ENCODE measurements around the gene C20orf144.

The C20orf144 gene

GRCh38 chr20:33674294-33675135 lies 12.4 kb downstream of the C20orf144 start, which contains the start of gene NECAB3:
Gene NECAB3, minus strand, starts transcription at chr20:33674428. Its CDS starts 76 bp downstream, at chr20:33674352.
- Mint-ChIP-seq H3K4me1 (ENCODE audit: low read depth) (peaks cover 48% of the 10 kb centered on the region), H3K36me3 (ENCODE audit: low read depth) (peaks cover 36% of the 10 kb centered on the region)

GRCh38 chr20:33675136-33675959 lies 13.2 kb downstream of the C20orf144 start:
- Mint-ChIP-seq H3K36me3 (ENCODE audit: low read depth) (peaks cover 31% of the 10 kb centered on the region), H3K9me3 (no peaks in the 10 kb centered on the region), H3K27me3 (ENCODE audit: low read depth) (no peaks in the 10 kb centered on the region), H3K4me1 (ENCODE audit: low read depth) (peaks cover 50% of the 10 kb centered on the region), H3K4me3 (peak overlapping the region; percentile 75), H3K27ac (peak overlapping the region; percentile 76)

More at GRCh38 chr20:33674294-33675135, 12.4 kb downstream of the C20orf144 start, which contains the start of gene NECAB3:
- Mint-ChIP-seq H3K27ac (peak within 1 kb of the TSS; percentile 77), H3K27me3 (ENCODE audit: low read depth) (no peaks in the 10 kb centered on the region), H3K9me3 (no peaks in the 10 kb centered on the region), H3K4me3 (peak within 1 kb of the TSS; percentile 95)

GRCh38 chr20:33676121-33676520 lies 14.0 kb downstream of the C20orf144 start:
- Mint-ChIP-seq H3K9me3 (no peaks in the 10 kb centered on the region), H3K27ac (peak overlapping the region; percentile 57), H3K27me3 (ENCODE audit: low read depth) (no peaks in the 10 kb centered on the region), H3K4me1 (ENCODE audit: low read depth) (peaks cover 58% of the 10 kb centered on the region), H3K4me3 (no peak overlapping the region), H3K36me3 (ENCODE audit: low read depth) (peaks cover 30% of the 10 kb centered on the region)

DNA sequence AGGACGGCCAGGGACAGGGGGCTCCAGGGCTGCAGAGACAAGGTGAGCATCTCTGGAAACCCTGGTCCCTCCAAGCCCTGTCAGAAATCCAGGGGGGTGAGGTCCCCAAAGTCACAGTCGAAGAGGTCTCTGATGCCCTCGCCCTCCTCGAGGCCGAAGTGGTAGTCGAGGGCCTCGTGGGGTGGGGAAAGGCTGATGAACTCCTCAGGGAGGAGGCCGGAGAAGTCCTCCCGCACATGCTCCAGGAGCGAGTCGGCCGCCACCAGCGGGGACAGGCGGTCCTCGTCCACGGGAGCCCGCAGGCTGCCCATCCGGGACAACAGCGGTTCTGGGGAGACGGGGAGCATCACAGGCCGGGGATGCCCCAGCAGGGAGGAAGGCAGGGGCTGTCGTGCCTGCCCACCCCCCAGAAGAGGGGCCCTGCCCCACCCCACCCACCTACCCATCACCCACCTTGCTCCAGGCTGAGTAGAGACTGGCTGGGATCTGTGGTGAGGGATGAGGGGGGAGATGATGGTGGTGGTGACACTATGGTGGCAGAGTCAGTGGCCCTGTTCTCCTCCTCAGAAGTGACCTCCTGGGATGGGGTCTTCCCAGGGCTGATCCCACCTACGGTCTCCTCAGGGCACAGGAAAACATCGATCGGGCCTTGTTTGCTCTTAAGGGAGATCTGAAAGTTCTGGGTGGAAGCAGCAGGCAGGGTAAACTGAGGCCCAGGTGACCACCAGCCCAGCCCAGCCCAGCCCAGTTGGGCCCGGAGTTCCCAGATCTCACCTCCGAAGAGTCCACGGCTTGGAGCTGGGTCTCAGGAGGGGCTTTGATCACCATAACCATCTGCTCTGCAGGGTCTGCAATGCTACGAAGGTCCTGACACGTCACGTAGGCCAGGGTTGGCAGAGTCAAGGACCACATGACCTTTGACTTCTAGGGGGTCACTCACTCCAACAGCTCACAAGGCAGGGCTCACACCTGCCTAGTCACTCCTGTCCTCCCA lies 14.8 kb downstream of the C20orf144 start:
- peak overlapping the region; percentile 41 for H3K27ac Mint-ChIP-seq
- H3K36me3 Mint-ChIP-seq (ENCODE audit: low read depth): peaks cover 31% of the 10 kb centered on the region
- H3K4me1 Mint-ChIP-seq (ENCODE audit: low read depth): peaks cover 61% of the 10 kb centered on the region
- H3K4me3 Mint-ChIP-seq: no peak overlapping the region
- no peaks in the 10 kb centered on the region for H3K27me3 Mint-ChIP-seq (ENCODE audit: low read depth)
- H3K9me3 Mint-ChIP-seq: no peaks in the 10 kb centered on the region

DNA sequence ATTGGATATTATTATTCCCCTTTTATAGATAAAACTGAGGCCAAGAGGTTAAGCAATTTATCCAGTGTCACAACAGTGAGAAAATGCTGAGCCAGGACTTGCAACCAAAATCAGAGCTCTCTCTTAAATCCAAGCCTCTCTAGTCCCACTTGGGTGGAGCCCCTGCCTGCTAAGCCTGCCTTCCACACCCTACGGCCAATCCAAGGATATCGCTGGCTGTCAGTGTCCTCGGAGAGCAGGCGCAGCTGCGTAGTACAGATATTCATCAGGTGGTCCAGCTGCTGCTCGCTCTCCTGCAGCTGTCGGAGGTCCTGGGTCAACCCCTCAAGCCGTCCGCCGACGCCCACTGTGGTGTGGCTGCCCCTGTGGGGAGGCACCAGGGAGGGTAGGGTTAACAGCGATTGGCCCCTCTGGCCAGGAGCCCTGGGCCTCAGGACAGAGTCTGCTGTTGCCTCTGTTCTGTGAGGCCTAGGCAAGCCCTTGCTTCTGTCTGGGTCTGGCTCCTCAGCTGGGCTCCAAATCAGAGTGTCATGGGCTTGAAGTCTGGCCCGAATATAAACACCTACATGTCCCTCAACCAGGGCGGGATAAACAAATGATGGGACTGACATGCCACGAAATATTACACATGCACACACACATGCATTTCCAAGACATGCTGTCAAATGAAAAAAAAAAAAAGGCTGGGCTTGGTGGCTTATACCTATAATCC lies 16.0 kb downstream of the C20orf144 start:
- peak overlapping the region; percentile 55 for H3K4me3 Mint-ChIP-seq
- peaks cover 64% of the 10 kb centered on the region for H3K4me1 Mint-ChIP-seq (ENCODE audit: low read depth)
- no peaks in the 10 kb centered on the region for H3K27me3 Mint-ChIP-seq (ENCODE audit: low read depth)
- H3K27ac Mint-ChIP-seq: peak overlapping the region; percentile 61
- peaks cover 34% of the 10 kb centered on the region for H3K36me3 Mint-ChIP-seq (ENCODE audit: low read depth)
- no peaks in the 10 kb centered on the region for H3K9me3 Mint-ChIP-seq

DNA sequence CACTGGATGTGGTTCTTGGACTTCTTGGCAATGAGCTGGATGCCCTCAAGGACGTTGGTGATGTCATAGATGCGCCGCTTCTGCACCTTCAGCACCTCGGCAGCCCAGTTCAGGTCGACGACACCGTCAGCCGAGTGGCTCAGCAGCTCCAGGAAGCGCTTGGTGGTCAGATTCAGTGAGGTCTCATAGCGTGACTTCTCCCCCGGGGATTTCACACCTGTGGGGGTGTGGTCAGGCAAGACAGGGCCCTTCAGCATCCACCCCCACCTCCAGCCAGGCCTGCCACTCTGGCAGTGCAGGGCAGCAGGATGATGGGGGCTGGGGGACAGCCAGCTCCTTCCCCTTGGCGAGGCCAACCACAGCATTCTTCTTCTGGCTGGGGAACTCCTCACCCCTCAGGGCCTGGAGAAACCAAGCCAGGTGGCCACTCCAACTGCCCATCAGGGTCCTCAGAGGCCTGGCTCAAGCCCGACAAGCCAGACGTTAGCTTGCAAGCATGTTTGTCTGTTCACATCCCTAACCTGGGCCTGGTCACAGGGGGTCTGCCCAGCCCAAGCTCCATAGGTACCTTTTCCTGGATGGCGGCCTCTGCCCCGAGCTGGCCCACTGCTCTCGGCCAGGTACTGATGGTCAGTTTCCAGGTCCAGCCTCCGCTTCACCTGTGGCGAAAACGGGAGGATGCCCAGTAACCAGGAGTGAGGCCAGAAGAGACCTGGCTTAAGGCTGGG lies 17.8 kb downstream of the C20orf144 start:
- Mint-ChIP-seq H3K9me3 (no peaks in the 10 kb centered on the region), H3K27me3 (ENCODE audit: low read depth) (no peaks in the 10 kb centered on the region), H3K4me1 (ENCODE audit: low read depth) (peaks cover 67% of the 10 kb centered on the region), H3K36me3 (ENCODE audit: low read depth) (peaks cover 33% of the 10 kb centered on the region), H3K27ac (peak overlapping the region; percentile 91), H3K4me3 (peak overlapping the region; percentile 55)

GRCh38 chr20:33680686-33681085 lies 18.6 kb downstream of the C20orf144 start:
- H3K27me3 Mint-ChIP-seq (ENCODE audit: low read depth): no peaks in the 10 kb centered on the region
- H3K4me1 Mint-ChIP-seq (ENCODE audit: low read depth): peaks cover 65% of the 10 kb centered on the region
- H3K27ac Mint-ChIP-seq: peak overlapping the region; percentile 91
- no peaks in the 10 kb centered on the region for H3K9me3 Mint-ChIP-seq
- H3K36me3 Mint-ChIP-seq (ENCODE audit: low read depth): peaks cover 32% of the 10 kb centered on the region
- peak overlapping the region; percentile 40 for H3K4me3 Mint-ChIP-seq

DNA sequence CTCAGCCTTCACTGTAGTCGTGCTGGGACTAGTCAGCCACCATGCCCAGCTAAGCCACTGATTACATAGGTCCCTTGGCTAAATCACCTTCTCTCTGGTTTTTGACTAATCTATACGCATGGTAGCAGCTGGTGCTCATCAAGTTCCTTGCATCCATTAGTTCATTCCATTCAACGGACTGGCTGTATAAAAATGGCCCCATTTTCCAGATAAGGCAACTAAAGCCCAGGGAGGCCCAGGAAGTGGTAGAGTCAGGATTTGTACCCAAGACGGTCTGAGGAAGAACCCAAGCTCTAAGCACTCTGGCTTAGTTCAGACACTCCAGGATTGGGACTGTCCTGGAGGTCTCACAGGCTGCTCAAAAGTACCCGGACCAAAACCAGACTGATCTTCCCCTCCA lies 19.2 kb downstream of the C20orf144 start:
- Mint-ChIP-seq H3K36me3 (ENCODE audit: low read depth) (peaks cover 29% of the 10 kb centered on the region), H3K4me1 (ENCODE audit: low read depth) (peaks cover 61% of the 10 kb centered on the region), H3K9me3 (no peaks in the 10 kb centered on the region), H3K27me3 (ENCODE audit: low read depth) (no peaks in the 10 kb centered on the region), H3K4me3 (peak overlapping the region; percentile 40), H3K27ac (peak overlapping the region; percentile 91)

GRCh38 chr20:33681728-33682353 lies 19.7 kb downstream of the C20orf144 start:
- peaks cover 63% of the 10 kb centered on the region for H3K4me1 Mint-ChIP-seq (ENCODE audit: low read depth)
- peaks cover 26% of the 10 kb centered on the region for H3K36me3 Mint-ChIP-seq (ENCODE audit: low read depth)
- peak overlapping the region; percentile 72 for H3K4me3 Mint-ChIP-seq
- peak overlapping the region; percentile 91 for H3K27ac Mint-ChIP-seq
- no peaks in the 10 kb centered on the region for H3K27me3 Mint-ChIP-seq (ENCODE audit: low read depth)
- H3K9me3 Mint-ChIP-seq: no peaks in the 10 kb centered on the region

DNA sequence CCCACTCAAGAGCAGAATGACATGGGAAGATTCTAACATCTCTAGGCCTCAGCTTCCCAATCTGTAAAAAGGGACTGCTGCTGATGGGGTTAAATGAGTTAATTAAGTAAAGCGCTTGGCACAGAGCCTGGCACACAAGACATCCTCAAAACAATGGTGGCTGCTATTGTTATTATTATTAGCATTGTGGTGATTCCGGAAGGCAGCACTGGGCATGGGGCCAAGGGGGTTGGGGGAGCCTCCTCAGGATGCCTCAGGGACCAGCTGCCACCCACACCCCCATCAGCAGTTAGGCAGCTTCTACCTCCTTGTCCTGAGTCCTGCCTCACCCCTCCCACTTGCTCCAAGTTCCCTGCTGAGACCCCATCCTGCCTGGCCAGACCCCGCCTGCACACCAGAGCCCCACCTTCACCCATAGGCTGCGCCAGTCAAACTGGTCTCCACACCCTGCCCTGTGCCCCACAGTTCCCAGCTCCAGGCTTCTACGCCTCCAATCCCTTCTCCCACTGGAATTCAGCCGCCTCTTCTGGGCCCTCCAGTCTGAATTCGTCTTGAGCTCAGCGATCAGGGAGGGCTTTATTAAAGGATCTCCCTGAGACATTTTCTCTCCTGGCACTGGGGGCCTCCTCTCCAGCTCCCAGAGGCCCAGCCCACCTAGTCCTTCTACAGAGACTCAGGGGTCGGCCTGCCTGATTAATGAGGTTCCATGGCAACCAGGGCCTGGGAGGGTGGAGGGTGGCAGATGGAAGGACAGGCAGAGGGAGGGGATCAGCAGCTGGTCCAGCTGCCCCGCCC lies 22.6 kb downstream of the C20orf144 start:
- H3K4me3 Mint-ChIP-seq: peak overlapping the region; percentile 92
- peaks cover 14% of the 10 kb centered on the region for H3K36me3 Mint-ChIP-seq (ENCODE audit: low read depth)
- H3K27ac Mint-ChIP-seq: peak overlapping the region; percentile 91
- no peaks in the 10 kb centered on the region for H3K27me3 Mint-ChIP-seq (ENCODE audit: low read depth)
- H3K4me1 Mint-ChIP-seq (ENCODE audit: low read depth): peaks cover 72% of the 10 kb centered on the region
- H3K9me3 Mint-ChIP-seq: no peaks in the 10 kb centered on the region

- Mint-ChIP-seq H3K36me3 (ENCODE audit: low read depth) (peaks cover 13% of the 10 kb centered on the region), H3K9me3 (no peaks in the 10 kb centered on the region), H3K27me3 (ENCODE audit: low read depth) (no peaks in the 10 kb centered on the region), H3K27ac (peak overlapping the region; percentile 91), H3K4me1 (ENCODE audit: low read depth) (peaks cover 72% of the 10 kb centered on the region), H3K4me3 (peak overlapping the region; percentile 92)
Observed at GRCh38 chr20:33685328-33686099, 23.4 kb downstream of the C20orf144 start.

All from T-helper 1 cell treated with Interleukin-12 subunit alpha and Interleukin-12 subunit beta and Interleukin-4 antibody, amounts not matched to agents 30 μg/mL and 1 μg/mL, for 36 hours (primary cell).